Measurements from ENCODE around the gene CELF2. TPM values are rescaled to one million over a fixed set of nuclear protein-coding genes. Genes with fewer than 3 reads are reported as not detected.

The CELF2 gene
- total RNA-seq, 2 experiments from 2014 or later = 197 to 205 TPM

- Histone ChIP-seq H3K36me3 (ENCODE audit: insufficient read depth, low read length) (peaks cover 96% of the 10 kb centered on the region), H3K27me3 (ENCODE audit: control insufficient read depth in 1 of 2, insufficient read depth in 2 of 2, low read length in 2 of 2) (no peaks in the 10 kb centered on the region), H3K4me3 (ENCODE audit: low read length) (no peak overlapping the region), H3K9me3 (ENCODE audit: control insufficient read depth in 1 of 2, insufficient read depth in 1 of 2, low read length in 2 of 2) (no peaks in the 10 kb centered on the region), H3K4me1 (ENCODE audit: insufficient read depth, low read length) (peaks cover 23% of the 10 kb centered on the region), H3K27ac (ENCODE audit: low read depth in 1 of 2, low read length in 2 of 2) (peak overlapping the region in 1 of 2 donors; percentile 14)
- intact Hi-C loops (cut with DNase I, micrococcal nuclease) = loop anchor here in 1 of 2 experiments (5.0 to 10.0 kb wide), 3 partner anchors 55 to 248 kb away; partner anchors contain the start of gene CELF2
- H3K27me3 Mint-ChIP-seq = no peaks in the 10 kb centered on the region
- H3K4me3 Mint-ChIP-seq = no peak overlapping the region
- CTCF ChIA-PET = interaction anchor here (0.7 to 1.6 kb wide), 4 partner anchors 8 to 148 kb away, joined by 3 read pairs; no protein-coding TSS in a partner anchor
- DNase-seq (no peak), ATAC-seq (ENCODE audit: poor library complexity) (no peak)
- peaks cover 98% of the 10 kb centered on the region for H3K4me1 Mint-ChIP-seq (ENCODE audit: low read depth)
- H3K36me3 Mint-ChIP-seq (ENCODE audit: low read depth) = no peaks in the 10 kb centered on the region
- no peak for TF ChIP-seq CTCF (IDR thresholded peaks at IDR 0.05)
- no peaks in the 10 kb centered on the region for H3K9me3 Mint-ChIP-seq
- H3K27ac Mint-ChIP-seq = peak overlapping the region; percentile 93
- POLR2A ChIA-PET = interaction anchor here (0.7 kb wide), 1 partner anchor 10 kb away, joined by 3 read pairs; no protein-coding TSS in a partner anchor
These were observed 245.0 kb downstream of the CELF2 start for GRCh38 chr10:11262494-11263345.

- Histone ChIP-seq H3K4me1 (ENCODE audit: insufficient read depth, low read length) (peaks cover 23% of the 10 kb centered on the region), H3K27ac (ENCODE audit: low read depth in 1 of 2, low read length in 2 of 2) (no peak overlapping the region), H3K36me3 (ENCODE audit: insufficient read depth, low read length) (peaks cover 96% of the 10 kb centered on the region), H3K4me3 (ENCODE audit: low read length) (no peak overlapping the region), H3K9me3 (ENCODE audit: control insufficient read depth in 1 of 2, insufficient read depth in 1 of 2, low read length in 2 of 2) (no peaks in the 10 kb centered on the region), H3K27me3 (ENCODE audit: control insufficient read depth in 1 of 2, insufficient read depth in 2 of 2, low read length in 2 of 2) (no peaks in the 10 kb centered on the region)
- DNase-seq = no peak
- no peak for TF ChIP-seq CTCF (IDR thresholded peaks at IDR 0.05)
- Mint-ChIP-seq H3K4me3 (no peak overlapping the region), H3K27ac (peak overlapping the region; percentile 93), H3K27me3 (no peaks in the 10 kb centered on the region), H3K36me3 (ENCODE audit: low read depth) (no peaks in the 10 kb centered on the region), H3K4me1 (ENCODE audit: low read depth) (peaks cover 95% of the 10 kb centered on the region), H3K9me3 (no peaks in the 10 kb centered on the region)
- intact Hi-C loops (cut with DNase I, micrococcal nuclease) = loop anchor here in 1 of 2 experiments (5.0 to 10.0 kb wide), 3 partner anchors 56 to 249 kb away; partner anchors contain the start of gene CELF2
- CTCF ChIA-PET = interaction anchor here (0.5 kb wide), 1 partner anchor 48 kb away, joined by 3 read pairs; no protein-coding TSS in a partner anchor
- ATAC-seq (ENCODE audit: poor library complexity) = no peak
- POLR2A ChIA-PET = no interaction called here
These were observed 246.1 kb downstream of the CELF2 start for GRCh38 chr10:11263767-11264166.

GRCh38 chr10:11264296-11265048 lies 246.8 kb downstream of the CELF2 start:
- ATAC-seq (ENCODE audit: poor library complexity) = no peak
- H3K4me3 ChIP-seq (ENCODE audit: low read length) = no peak overlapping the region
- H3K9me3 ChIP-seq (ENCODE audit: control insufficient read depth in 1 of 2, insufficient read depth in 1 of 2, low read length in 2 of 2) = no peaks in the 10 kb centered on the region
- intact Hi-C loops (cut with DNase I, micrococcal nuclease) = loop anchor here in 1 of 2 experiments (5.0 to 10.0 kb wide), 4 partner anchors 37 to 250 kb away; partner anchors contain the start of gene CELF2
- DNase-seq = no peak
- H3K27me3 ChIP-seq (ENCODE audit: control insufficient read depth in 1 of 2, insufficient read depth in 2 of 2, low read length in 2 of 2) = no peaks in the 10 kb centered on the region
- TF ChIP-seq CTCF (IDR thresholded peaks at IDR 0.05) = no peak
- Mint-ChIP-seq H3K27me3 (no peaks in the 10 kb centered on the region), H3K4me1 (ENCODE audit: low read depth) (peaks cover 95% of the 10 kb centered on the region), H3K9me3 (no peaks in the 10 kb centered on the region), H3K27ac (peak overlapping the region; percentile 93), H3K4me3 (no peak overlapping the region), H3K36me3 (ENCODE audit: low read depth) (no peaks in the 10 kb centered on the region)
- ChIA-PET POLR2A (interaction anchor here (0.7 to 1.5 kb wide), 2 partner anchors 33 to 38 kb away, joined by 3 to 4 read pairs; no protein-coding TSS in a partner anchor), CTCF (interaction anchor here (0.5 kb wide), 1 partner anchor 49 kb away, joined by 3 read pairs; no protein-coding TSS in a partner anchor)
- no peak overlapping the region for H3K27ac ChIP-seq (ENCODE audit: low read depth in 1 of 2, low read length in 2 of 2)
- H3K4me1 ChIP-seq (ENCODE audit: insufficient read depth, low read length) = peaks cover 24% of the 10 kb centered on the region
- H3K36me3 ChIP-seq (ENCODE audit: insufficient read depth, low read length) = peaks cover 95% of the 10 kb centered on the region
